MG63 (cell line): ENCODE data around the gene EEF1A2. TPM values are rescaled to one million over a fixed set of nuclear protein-coding genes. Genes with fewer than 3 reads are reported as not detected.

ENCODE experiments used
- DNase-seq: peaks from one replicate; pipeline ENCODE4 v3.0.0-alpha.2; 2020
- H3K27me3 ChIP-seq: fragments of 250-450 bp; sonication (Bioruptor Pico); 2 replicates; pipeline ENCODE4 v1.5.1; 2020; ENCODE audit warnings: mild to moderate bottlenecking, moderate library complexity
- H3K36me3 ChIP-seq: fragments of 250-450 bp; sonication (Bioruptor Pico); 2 replicates; pipeline ENCODE4 v1.5.1; 2020; ENCODE audit warnings: mild to moderate bottlenecking, moderate library complexity
- H3K4me3 ChIP-seq: fragments of 250-450 bp; sonication (Bioruptor Pico); 2 replicates; pipeline ENCODE4 v1.5.1; 2020; ENCODE audit warnings: mild to moderate bottlenecking, moderate library complexity
- H3K9me3 ChIP-seq: fragments of 250-450 bp; sonication (Bioruptor Pico); 2 replicates; pipeline ENCODE4 v1.5.1; 2020; ENCODE audit warnings: mild to moderate bottlenecking, moderate library complexity
- total RNA-seq: library from RNA; depleted of rRNA; stranded (reverse); fragments of >200 nt; shearing (Covaris generic); gene quantifications from 2 replicates; pipeline ENCODE4 v1.2.3, GENCODE V29; 2014; ENCODE audit warnings: low replicate concordance

EEF1A2 gene
- total RNA-seq, 1 experiment from 2014 or later: 113 TPM

DNA sequence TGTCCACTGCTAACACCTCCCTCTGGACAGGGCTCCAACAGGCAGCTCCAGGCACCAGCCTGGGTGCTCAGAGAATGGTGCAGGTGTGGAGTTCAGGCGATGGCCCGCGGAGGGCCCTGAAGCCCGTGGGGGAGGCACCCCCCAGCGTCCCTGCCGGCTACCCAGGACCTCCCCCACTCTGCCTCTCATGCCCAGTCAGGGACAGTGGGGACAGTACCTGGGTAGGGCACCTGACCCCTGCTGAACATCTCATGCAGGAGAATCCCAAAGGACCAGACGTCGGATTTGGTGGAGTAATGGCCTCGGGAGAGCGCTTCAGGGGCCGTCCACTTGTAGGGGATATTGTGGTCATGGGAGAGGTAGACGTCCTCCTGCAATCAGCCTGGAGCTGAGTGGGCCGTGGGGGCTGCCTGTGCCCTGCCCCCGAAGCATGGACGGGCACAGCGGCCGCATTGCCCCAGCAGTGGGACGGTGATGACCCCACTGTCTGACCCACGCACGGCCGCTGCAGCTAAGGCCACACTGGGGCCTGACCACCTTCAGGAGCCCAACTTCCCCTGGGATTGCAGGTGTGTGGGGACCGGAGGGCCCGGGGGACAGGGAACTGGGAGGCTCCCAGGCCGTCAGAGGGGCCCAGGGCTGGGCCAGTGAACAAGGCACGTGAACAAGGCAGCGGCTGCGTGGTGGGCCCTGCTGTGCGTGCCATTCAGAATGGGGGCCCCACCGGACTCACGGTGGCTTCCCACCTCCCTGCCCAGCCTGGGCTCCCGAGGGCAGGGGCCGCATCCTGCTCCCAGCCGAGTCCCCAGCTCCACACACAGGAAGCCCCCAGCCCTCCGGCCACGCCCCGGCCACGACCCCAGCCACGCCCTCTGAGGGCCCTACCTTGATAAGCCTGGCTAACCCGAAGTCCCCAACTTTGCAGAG, 31.2 kb upstream of the EEF1A2 start:
- DNase-seq: no peak
- Histone ChIP-seq H3K27me3 (no peaks in the 10 kb centered on the region), H3K36me3 (no peaks in the 10 kb centered on the region), H3K4me3 (no peak overlapping the region), H3K9me3 (no peaks in the 10 kb centered on the region)

DNA sequence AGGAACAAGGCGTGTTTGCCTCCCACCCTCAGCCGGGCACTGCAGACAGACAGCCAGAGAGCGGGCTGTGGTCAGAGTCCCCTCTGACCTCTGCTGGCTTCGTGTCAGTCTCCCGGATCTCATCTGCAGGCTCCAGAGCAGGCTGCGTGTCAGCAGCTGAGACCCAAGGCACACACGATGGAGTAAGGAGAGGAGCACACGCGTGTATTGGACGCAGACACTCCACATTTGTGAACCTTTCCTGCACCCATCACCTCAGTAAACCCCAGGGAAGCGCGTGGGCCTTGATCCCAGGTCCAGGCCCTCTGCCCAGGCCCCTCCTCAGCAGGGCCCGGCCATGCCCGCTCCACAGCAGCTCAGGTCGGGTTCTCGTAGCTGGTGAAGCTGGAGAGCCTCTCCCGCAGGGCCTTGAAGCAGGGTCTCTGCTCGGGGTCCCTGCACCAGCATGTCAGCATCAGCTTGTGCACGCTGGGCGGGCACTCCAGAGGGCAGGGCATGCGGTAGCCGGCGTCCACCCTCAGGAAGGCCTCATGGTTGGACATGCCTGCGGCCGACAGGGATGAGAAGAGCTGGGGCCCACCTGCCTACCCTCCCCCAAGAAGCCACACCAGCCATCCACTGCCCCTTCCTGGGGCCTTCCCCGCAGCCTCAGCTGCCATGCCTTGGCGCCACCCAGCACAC, 30.4 kb upstream of the EEF1A2 start:
- H3K4me3 ChIP-seq: no peak overlapping the region
- DNase-seq: no peak

DNA sequence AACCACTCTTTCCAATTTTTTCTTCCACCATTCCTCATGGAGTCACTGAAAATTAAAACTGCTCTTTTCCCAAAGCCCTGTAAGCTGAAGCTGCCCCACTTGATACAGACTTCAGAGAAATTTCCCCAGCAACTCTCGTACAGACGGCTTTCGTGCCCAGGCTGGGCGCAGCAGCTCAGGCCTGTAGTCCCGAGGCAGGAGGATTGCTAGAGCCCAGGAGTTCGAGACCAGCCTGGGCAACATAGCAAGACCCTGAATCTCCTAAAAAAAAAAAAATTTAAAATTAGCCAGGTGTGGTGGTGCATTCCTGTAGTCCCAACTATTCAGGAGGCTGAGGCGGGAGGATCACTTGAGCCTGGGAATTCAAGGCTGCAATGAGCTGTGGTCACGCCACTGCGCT, 28.3 kb upstream of the EEF1A2 start:
- Histone ChIP-seq H3K27me3 (no peaks in the 10 kb centered on the region), H3K4me3 (no peak overlapping the region)
- DNase-seq: no peak

More for the DNA sequence above, 30.4 kb upstream of the EEF1A2 start:
- Histone ChIP-seq H3K36me3 (no peaks in the 10 kb centered on the region), H3K9me3 (no peaks in the 10 kb centered on the region), H3K27me3 (no peaks in the 10 kb centered on the region)

DNA sequence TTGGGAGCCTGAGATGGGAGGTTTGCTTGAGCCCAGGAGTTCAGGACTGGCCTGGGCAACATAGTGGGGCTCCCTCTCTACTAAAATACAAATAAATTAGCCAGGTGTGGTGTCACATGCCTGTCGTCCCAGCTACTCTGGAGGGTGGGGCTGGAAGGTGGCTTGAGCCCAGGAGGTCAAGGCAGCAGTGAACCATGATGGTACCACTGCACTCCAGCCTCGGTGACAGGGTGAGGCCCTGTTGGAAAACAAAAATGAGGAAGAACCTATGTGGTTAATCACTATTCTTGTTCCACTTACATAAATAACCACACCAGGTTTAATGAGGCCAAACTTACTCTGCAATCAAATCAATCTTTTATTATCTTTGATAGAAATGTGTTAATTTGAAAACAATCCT, 27.1 kb upstream of the EEF1A2 start:
- no peaks in the 10 kb centered on the region for H3K27me3 ChIP-seq
- peaks cover 25% of the 10 kb centered on the region for H3K36me3 ChIP-seq
- no peak for DNase-seq
- H3K9me3 ChIP-seq: no peaks in the 10 kb centered on the region
- H3K4me3 ChIP-seq: no peak overlapping the region

More for the DNA sequence above, 28.3 kb upstream of the EEF1A2 start:
- Histone ChIP-seq H3K9me3 (no peaks in the 10 kb centered on the region), H3K36me3 (peaks cover 16% of the 10 kb centered on the region)

DNA sequence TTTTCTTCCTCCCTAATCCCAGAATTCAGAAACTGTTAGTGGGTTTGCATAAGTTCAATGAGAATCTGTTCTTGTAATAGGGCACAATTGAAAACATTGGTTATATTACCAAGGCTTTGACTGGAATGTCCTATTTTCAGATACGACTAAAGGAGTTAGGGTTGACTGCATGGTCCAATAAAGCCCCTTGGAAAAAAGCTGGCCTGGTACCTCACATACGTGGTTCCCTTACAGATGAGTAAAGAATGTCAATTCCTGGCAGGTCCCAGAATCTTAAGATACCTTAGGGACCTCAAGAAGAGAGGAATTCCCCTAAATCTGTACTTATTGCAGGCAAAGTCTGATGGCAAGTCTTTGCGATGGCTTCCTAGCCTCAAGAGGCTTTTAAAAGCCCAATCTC, 26.3 kb upstream of the EEF1A2 start:
- Histone ChIP-seq H3K4me3 (no peak overlapping the region), H3K27me3 (no peaks in the 10 kb centered on the region), H3K9me3 (no peaks in the 10 kb centered on the region), H3K36me3 (peaks cover 25% of the 10 kb centered on the region)
- DNase-seq: no peak

- H3K4me3 ChIP-seq: no peak overlapping the region
- peaks cover 25% of the 10 kb centered on the region for H3K36me3 ChIP-seq
- H3K27me3 ChIP-seq: no peaks in the 10 kb centered on the region; the same call in 1 of the 2 replicates
- DNase-seq: no peak
- no peaks in the 10 kb centered on the region for H3K9me3 ChIP-seq
These were observed 24.2 kb upstream of the EEF1A2 start for GRCh38 chr20:63522981-63523611.

GRCh38 chr20:63522091-63522868, 23.4 kb upstream of the EEF1A2 start:
- Histone ChIP-seq H3K27me3 (no peaks in the 10 kb centered on the region; the same call in 1 of the 2 replicates), H3K4me3 (no peak overlapping the region), H3K36me3 (peaks cover 25% of the 10 kb centered on the region), H3K9me3 (no peaks in the 10 kb centered on the region)
- DNase-seq: no peak

- H3K27me3 ChIP-seq: peaks cover 3% of the 10 kb centered on the region
- peak overlapping the region; percentile 95 for H3K4me3 ChIP-seq
- peaks cover 25% of the 10 kb centered on the region for H3K36me3 ChIP-seq
- no peak for DNase-seq
- no peaks in the 10 kb centered on the region for H3K9me3 ChIP-seq
These were observed 22.7 kb upstream of the EEF1A2 start for GRCh38 chr20:63521602-63522001.

GRCh38 chr20:63520934-63521601, 22.2 kb upstream of the EEF1A2 start:
- peaks cover 25% of the 10 kb centered on the region for H3K36me3 ChIP-seq
- no peaks in the 10 kb centered on the region for H3K9me3 ChIP-seq
- H3K27me3 ChIP-seq: peaks cover 3% of the 10 kb centered on the region
- DNase-seq: peak; percentile 71
- peak overlapping the region; percentile 95 for H3K4me3 ChIP-seq

- peaks cover 25% of the 10 kb centered on the region for H3K36me3 ChIP-seq
- H3K4me3 ChIP-seq: peak within 1 kb of the TSS; percentile 95
- H3K9me3 ChIP-seq: no peaks in the 10 kb centered on the region
- H3K27me3 ChIP-seq: peaks cover 3% of the 10 kb centered on the region
- DNase-seq: peak; percentile 73
These were observed 21.6 kb upstream of the EEF1A2 start, which contains the start of gene PPDPF for GRCh38 chr20:63520504-63520933. PPDPF (plus strand) TSS chr20:63520765; CDS start chr20:63521309, 544 bp downstream.

GRCh38 chr20:63519668-63520503, 21.0 kb upstream of the EEF1A2 start:
- Histone ChIP-seq H3K4me3 (peak overlapping the region; percentile 95), H3K36me3 (peaks cover 25% of the 10 kb centered on the region), H3K9me3 (no peaks in the 10 kb centered on the region), H3K27me3 (peaks cover 3% of the 10 kb centered on the region)
- peak; percentile 73 for DNase-seq

DNA sequence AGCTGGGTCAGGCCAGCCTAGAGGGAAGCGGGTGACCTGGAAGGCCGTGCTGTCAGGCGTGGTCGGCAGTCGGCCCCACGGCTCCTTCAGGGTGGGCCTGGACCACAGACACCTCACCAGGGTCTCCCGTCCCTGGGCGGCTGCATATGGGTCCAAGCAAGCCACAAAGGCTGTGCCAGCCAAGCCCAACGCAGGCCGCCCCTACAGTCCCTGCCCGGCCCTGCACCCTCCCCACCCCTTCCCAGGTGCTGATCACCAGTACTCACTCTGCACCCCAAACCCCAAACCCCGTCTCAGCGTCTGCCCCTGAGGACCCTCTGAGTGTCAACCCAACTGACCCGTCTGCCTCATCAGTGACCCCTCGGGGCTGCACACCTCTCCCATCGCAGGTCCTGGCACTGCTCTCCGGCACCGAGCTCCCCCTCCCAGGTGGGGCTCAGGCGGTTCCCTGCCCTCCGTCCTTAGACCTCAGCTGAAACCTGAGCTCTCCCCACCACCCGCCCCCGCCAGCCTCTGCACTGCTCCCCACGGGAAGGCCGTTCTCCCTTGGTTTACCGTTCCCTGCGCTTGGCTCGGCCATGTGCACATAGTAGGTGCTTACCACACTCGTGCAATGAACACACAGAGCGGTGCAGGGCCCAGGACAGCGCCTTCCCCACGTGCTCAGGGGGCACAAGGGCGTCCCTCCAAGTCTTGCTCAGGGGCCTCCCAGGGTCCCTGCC, 20.2 kb upstream of the EEF1A2 start:
- Histone ChIP-seq H3K9me3 (no peaks in the 10 kb centered on the region), H3K4me3 (no peak overlapping the region; the same call in 1 of the 2 replicates), H3K36me3 (peaks cover 25% of the 10 kb centered on the region), H3K27me3 (peaks cover 3% of the 10 kb centered on the region)
- no peak for DNase-seq

GRCh38 chr20:63518351-63518861, 19.5 kb upstream of the EEF1A2 start:
- DNase-seq: no peak
- Histone ChIP-seq H3K9me3 (no peaks in the 10 kb centered on the region), H3K36me3 (peaks cover 19% of the 10 kb centered on the region), H3K4me3 (no peak overlapping the region), H3K27me3 (peaks cover 3% of the 10 kb centered on the region)
